HG02571 (cell line): ENCODE results near the gene NUP62CL.
"Not testable (repeated sequence)": the region's sequence is repeated elsewhere in the genome, so short reads cannot be mapped to it uniquely, and the experiment has no call there.

ENCODE experiments used
- ATAC-seq: cut with Tn5 transposase; IDR thresholded peaks from one replicate; pipeline ENCODE4 v1.9.1; 2021; ENCODE audit warnings: mild to moderate bottlenecking, moderate library complexity; ENCODE audit not compliant: unreplicated experiment

NUP62CL gene, protein sequence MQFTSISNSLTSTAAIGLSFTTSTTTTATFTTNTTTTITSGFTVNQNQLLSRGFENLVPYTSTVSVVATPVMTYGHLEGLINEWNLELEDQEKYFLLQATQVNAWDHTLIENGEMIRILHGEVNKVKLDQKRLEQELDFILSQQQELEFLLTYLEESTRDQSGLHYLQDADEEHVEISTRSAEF

DNA sequence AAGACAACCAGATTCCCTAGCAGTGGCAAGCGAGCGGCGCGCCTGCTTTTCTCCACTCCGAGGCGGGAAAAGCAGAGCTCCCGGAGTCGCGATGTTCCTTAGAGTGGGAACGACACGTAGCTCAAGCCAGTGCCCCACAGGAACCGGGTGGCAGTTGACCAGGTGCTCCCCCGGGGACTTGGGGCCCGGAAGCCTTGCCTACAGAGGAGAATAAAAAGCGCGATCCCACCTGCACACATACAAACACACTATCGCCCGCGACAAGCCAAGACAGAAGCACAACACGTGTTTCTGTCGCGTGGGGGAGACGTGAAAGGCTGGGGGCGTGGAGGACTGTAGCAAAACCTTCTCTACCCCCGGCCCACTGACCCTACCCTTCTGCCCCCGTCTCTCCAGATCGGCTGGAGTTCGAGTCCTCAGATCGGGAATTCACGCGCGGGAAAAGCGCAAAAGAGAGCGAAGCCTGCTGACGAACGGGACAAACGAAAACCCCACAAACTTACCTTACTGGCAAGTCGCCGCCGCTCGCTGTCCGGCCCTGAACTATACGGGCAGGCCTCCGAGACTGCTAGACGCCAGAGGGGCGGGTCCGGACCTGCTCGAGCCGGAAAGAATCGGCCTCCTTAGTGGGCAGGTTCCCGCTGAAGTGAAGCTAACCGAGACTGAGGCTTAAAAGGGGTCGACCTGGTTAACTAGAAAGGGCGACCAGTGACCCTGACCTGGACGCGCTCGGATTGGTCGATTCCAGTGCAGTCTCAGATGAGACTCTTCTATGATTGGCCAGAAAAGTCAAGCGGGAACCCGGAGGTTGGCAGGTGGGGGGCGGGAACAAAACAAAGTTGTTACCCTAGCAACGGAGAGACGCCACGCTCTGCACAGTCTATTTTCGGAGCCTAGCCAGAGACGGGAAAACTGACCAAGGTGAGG, at the start of gene NUP62CL, which contains the start of gene DNAAF6:
TSS of gene NUP62CL (minus strand) at position 664 of the 927 bp plus-strand sequence. CDS start 31,287 bp downstream, outside the sequence.
TSS of gene DNAAF6 (plus strand) at position 842 of the 927 bp plus-strand sequence. CDS start 6,265 bp downstream, outside the sequence.
- ATAC-seq: peak; percentile 93

GRCh38 chrX:107228486-107228819, 22.2 kb upstream of the NUP62CL start:
- ATAC-seq: no peak

DNA sequence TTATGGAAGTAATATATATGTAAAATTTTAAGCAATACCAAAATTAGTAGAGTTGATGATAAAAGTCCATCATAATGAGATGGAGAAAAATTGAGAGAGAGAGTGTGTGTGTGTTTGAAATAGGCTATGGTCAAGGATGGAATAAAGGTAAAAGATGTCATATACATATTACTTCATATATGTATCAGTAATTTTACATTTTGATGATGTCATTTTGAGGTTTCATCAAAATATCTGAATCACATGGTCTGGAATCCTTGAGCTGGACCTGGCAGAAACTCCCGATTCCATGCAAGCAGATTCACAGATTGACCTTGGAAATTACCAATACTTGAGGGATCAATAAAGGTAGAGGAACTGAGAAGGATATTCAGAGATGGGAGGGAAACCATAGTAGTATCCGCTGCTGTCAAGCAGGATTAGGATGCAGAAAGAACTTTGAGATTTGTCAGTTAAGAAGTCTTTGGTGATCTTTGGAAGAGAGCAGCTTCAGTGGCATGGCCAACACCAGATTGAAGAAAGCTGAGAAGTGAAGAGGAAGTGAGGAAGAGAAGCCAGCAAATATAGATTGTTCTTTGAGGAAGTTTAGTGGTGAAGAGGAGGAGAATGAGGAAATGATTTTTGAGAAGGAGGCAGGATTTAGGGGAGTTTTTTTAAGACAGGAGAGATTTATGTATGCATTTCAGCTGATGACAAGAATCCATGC, 21.7 kb upstream of the NUP62CL start:
- no peak for ATAC-seq

- ATAC-seq: no peak
Measured at GRCh38 chrX:107226757-107227156, 20.5 kb upstream of the NUP62CL start.

GRCh38 chrX:107213477-107213876, 7.2 kb upstream of the NUP62CL start:
- ATAC-seq: no peak

DNA sequence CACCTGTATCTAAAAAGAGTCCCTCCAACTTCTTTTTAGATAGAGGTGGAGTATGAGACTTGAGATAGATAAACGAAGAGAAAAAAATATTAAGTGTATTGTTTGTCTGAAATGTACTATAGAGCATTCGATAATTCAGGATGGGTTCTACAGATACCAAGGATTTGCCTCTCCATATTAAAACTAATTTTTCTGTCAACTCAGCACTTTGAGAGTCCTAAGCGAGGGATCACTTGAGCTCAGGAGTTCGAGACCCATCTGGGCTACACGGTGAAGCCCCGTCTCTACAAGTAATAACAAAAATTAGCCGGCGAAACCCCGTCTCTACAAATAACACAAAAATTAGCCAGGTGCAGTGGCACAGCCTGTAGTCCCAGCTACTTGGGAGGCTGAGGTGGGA, 1.7 kb upstream of the NUP62CL start:
- ATAC-seq: no peak

GRCh38 chrX:107207089-107207488, 856 bp upstream of the NUP62CL start:
- ATAC-seq: no peak

GRCh38 chrX:107206697-107207065, 448 bp upstream of the NUP62CL start:
- ATAC-seq: no peak

DNA sequence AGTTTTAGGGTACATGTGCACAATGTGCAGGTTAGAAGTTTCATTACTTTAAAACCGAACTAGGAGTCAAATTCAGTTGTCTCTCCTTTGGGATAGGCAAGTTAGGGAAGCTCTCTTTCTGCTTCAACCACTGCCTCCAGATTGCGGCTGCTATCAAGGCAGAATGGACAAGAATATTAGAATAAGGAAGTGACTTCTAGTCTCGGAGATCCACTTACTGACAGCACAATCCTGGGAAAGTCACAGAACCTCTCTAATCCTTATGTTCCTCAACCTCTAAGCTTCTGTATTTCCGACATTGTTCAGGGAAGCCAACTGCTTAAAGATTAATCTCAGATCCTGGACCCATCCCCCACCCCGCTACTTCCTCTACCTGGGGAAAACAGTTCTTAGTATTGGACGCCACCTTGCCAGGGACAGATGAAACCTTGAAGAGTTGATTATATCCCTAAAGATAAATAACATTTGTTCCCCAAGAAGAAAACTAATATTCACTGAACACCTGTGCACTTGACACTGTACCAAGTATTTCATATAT, 2.1 kb downstream of the NUP62CL start:
- no peak for ATAC-seq

GRCh38 chrX:107199491-107199890, 6.7 kb downstream of the NUP62CL start:
- ATAC-seq: no peak

DNA sequence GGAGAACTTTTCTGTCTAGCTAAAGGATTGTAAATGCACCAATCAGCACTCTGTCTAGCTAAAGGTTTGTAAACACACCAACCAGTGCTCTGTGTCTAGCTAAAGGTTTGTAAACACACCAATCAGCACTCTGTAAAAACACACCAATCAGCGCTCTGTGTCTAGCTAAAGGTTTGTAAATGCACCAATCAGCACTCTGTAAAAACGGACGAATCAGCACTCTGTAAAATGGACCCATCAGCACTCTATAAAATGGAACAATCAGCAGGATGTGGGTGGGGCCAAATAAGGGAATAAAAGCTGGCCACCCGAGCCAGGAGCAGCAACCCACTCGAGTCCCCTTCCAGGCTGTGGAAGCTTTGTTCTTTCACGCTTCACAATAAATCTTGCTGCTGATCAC, 8.2 kb downstream of the NUP62CL start:
- ATAC-seq: not testable (repeated sequence)

DNA sequence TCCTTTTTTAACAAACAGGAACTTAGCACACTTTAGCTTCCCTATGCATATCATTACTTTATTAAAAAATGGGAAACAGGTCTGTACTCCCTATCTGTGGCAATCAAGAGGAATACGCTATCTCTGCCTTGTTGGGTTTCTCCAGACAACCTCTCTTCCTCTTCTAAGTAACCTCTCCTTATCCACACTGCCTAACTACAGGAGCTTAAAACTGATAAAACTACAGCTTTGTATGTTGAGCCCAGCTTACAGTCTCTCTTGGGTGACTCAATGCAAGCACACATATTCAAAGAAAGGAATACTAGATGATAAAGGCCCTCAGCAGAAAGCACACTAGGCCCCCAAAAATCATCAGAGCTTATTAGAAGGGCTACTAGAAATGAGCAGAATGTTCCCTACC, 8.9 kb downstream of the NUP62CL start:
- no peak for ATAC-seq

- ATAC-seq: no peak
Measured at GRCh38 chrX:107171369-107172102, 34.7 kb downstream of the NUP62CL start.

DNA sequence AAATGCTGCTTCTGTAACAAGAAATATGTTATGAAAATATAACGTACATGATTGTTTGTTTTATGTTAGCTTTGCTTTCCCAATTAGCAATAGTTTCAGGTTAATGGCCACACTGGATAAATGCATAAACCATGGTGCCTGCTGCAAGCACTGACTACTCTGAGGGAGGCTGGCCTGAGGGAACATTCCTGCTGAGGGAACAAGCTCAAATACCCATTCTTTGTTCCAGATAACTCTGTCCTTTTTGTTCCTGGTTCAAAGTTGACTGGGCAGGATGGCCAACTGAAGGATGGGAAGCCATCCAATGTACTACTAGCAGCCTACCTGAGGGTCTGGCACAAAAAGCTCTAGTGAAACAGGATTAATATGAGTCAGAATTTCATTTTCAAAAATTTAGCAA, 37.5 kb downstream of the NUP62CL start:
- no peak for ATAC-seq

- ATAC-seq: no peak
Measured at GRCh38 chrX:107168257-107168656, 38.0 kb downstream of the NUP62CL start.

- ATAC-seq: no peak
Measured at GRCh38 chrX:107167163-107167921, 38.9 kb downstream of the NUP62CL start.

DNA sequence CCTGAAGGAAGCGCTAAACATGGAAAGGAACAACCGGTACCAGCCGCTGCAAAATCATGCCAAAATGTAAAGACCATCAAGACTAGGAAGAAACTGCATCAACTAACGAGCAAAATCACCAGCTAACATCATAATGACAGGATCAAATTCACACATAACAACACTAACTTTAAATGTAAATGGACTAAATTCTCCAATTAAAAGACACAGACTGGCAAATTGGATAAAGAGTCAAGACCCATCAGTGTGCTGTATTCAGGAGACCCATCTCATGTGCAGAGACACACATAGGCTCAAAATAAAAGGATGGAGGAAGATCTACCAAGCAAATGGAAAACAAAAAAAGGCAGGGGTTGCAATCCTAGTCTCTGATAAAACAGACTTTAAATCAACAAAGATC, 48.6 kb downstream of the NUP62CL start:
- not testable (repeated sequence) for ATAC-seq

- ATAC-seq: not testable (repeated sequence)
Measured at GRCh38 chrX:107155621-107156430, 50.4 kb downstream of the NUP62CL start.
